B cell (primary cell): ENCODE data around the gene HS3ST6. TPM values are rescaled to one million over a fixed set of nuclear protein-coding genes. Genes with fewer than 3 reads are reported as not detected.

Experiments used
- ATAC-seq: fragments of 200-7000 bp; cut with Tn5 transposase; one replicate; pipeline ENCODE4 v1.10.0; 2021; ENCODE audit warnings: low read depth, mild to moderate bottlenecking, moderate number of reproducible peaks, moderate library complexity
- CTCF ChIA-PET: fragments of 350-600 bp; sonication (Branson Sonifier 250); formaldehyde crosslinking; loops from one replicate; lab custom pipeline; 2021; ENCODE audit warnings: antibody characterized with exemption, inconsistent platforms; lab: Charles Lee
- POLR2A ChIA-PET: fragments of 350-600 bp; sonication (Branson Sonifier 250); formaldehyde crosslinking; loops from one replicate; lab custom pipeline; 2021; ENCODE audit warnings: antibody characterized with exemption; lab: Charles Lee
- DNase-seq: peaks from one replicate; pipeline ENCODE4 v3.0.0; 2013
- H2AFZ ChIP-seq: 2 replicates; pipeline ENCODE4 v1.6.1; 2012; ENCODE audit warnings: mild to moderate bottlenecking, low read depth, low read length; ENCODE audit not compliant: insufficient read depth, poor library complexity, severe bottlenecking
- H3K27ac ChIP-seq, 2 donors: 1 replicate in 1 of 2; 2 replicates in 1 of 2; pipeline ENCODE4 v1.5.1; 2012 to 2013; ENCODE audit warnings: low read length in 2 of 2, mild to moderate bottlenecking in 2 of 2, moderate library complexity in 1 of 2
- H3K27me3 ChIP-seq, 4 experiments: fragments of 200-600 bp in 1 of 4; sonication (generic) in 1 of 4; replicated peaks in 1 of 4; 1 replicate in 2 of 4; 2 replicates in 2 of 4; pipeline versions ENCODE4 v1.6.1 to v1.7.0; 2013 to 2016; ENCODE audit warnings: low read length in 3 of 4, mild to moderate bottlenecking in 2 of 4, mixed read lengths in 1 of 4, moderate library complexity in 1 of 4; ENCODE audit not compliant: insufficient read depth in 4 of 4, control insufficient read depth in 3 of 4; ENCODE audit errors: control extremely low read depth in 1 of 4
- H3K36me3 ChIP-seq, 2 experiments: replicated peaks in 1 of 2; 1 replicate in 1 of 2; 2 replicates in 1 of 2; pipeline versions ENCODE4 v1.6.1 to v1.7.1; 2013; ENCODE audit warnings: low read length in 1 of 2; ENCODE audit not compliant: insufficient read depth in 2 of 2, control insufficient read depth in 1 of 2; ENCODE audit errors: control extremely low read depth in 1 of 2, extremely low read depth in 1 of 2
- H3K4me1 ChIP-seq, 2 donors: fragments of 200-600 bp in 1 of 2; sonication (generic) in 1 of 2; 1 replicate in 1 of 2; 2 replicates in 1 of 2; pipeline versions ENCODE4 v1.5.1 to v1.6.1; 2013 to 2017; ENCODE audit warnings: low read length in 2 of 2; ENCODE audit not compliant: control insufficient read depth in 2 of 2, insufficient read depth in 2 of 2
- H3K4me2 ChIP-seq: replicated peaks from 2 replicates; pipeline ENCODE3; 2012; ENCODE audit warnings: mild to moderate bottlenecking, low read depth, low read length; ENCODE audit not compliant: poor library complexity, severe bottlenecking
- H3K4me3 ChIP-seq, 5 experiments: fragments of 200-600 bp in 1 of 5; sonication (generic) in 1 of 5; 1 replicate in 3 of 5; 2 replicates in 2 of 5; pipeline versions ENCODE4 v1.5.1 to v1.7.0; 2011 to 2016; ENCODE audit warnings: low read length in 4 of 5, mild to moderate bottlenecking in 4 of 5, low read depth in 2 of 5, control low read depth in 1 of 5, moderate library complexity in 1 of 5; ENCODE audit not compliant: insufficient read depth in 1 of 5; ENCODE audit errors: control extremely low read depth in 1 of 5, extremely low read depth in 1 of 5
- H3K79me2 ChIP-seq: fragments of 200-600 bp; sonication (generic); one replicate; pipeline ENCODE4 v1.6.0; 2016; ENCODE audit warnings: low read length; ENCODE audit not compliant: control insufficient read depth, insufficient read depth
- H3K9ac ChIP-seq: fragments of 200-600 bp; sonication (generic); 2 replicates; pipeline ENCODE4 v1.6.1; 2017; ENCODE audit warnings: mild to moderate bottlenecking, low read length, moderate library complexity
- H3K9me3 ChIP-seq, 3 donors: one replicate each; pipeline versions ENCODE4 v1.6.1 to v1.7.1; 2013; ENCODE audit warnings: low read length in 2 of 3; ENCODE audit not compliant: control insufficient read depth in 2 of 3, insufficient read depth in 1 of 3; ENCODE audit errors: control extremely low read depth in 1 of 3
- H4K20me1 ChIP-seq: 2 replicates; pipeline ENCODE4 v1.6.0; 2012; ENCODE audit warnings: mild to moderate bottlenecking, low read length; ENCODE audit not compliant: insufficient read depth, control insufficient read depth, poor library complexity, severe bottlenecking
- H3K27ac Mint-ChIP-seq: one replicate; pipeline ENCODE4 v1.8.0; 2021; ENCODE audit warnings: mixed read lengths
- H3K27me3 Mint-ChIP-seq: one replicate; pipeline ENCODE4 v1.8.0; 2021; ENCODE audit warnings: mixed read lengths
- H3K4me1 Mint-ChIP-seq: one replicate; pipeline ENCODE4 v1.8.0; 2021; ENCODE audit warnings: mixed read lengths
- H3K4me3 Mint-ChIP-seq: one replicate; pipeline ENCODE4 v1.8.0; 2021; ENCODE audit warnings: mixed read lengths
- H3K9me3 Mint-ChIP-seq: one replicate; pipeline ENCODE4 v1.8.0; 2022; ENCODE audit warnings: mixed read lengths; ENCODE audit not compliant: insufficient read depth
- EZH2 ChIP-seq: IDR thresholded peaks from 2 replicates; pipeline ENCODE4 v1.6.1; 2012; ENCODE audit warnings: borderline replicate concordance, low read depth, mild to moderate bottlenecking, moderate library complexity, low read length; ENCODE audit not compliant: insufficient read depth, poor library complexity, severe bottlenecking
- WGBS: methylation state at CpG from one replicate; pipeline ENCODE4 v1.1.5; 2013; ENCODE audit warnings: missing lambda C conversion rate; ENCODE audit not compliant: insufficient coverage; 5-methylcytosine and 5-hydroxymethylcytosine counted together
- intact Hi-C: fragments of 100-400 bp; cut with micrococcal nuclease; formaldehyde crosslinking; loops from one replicate; pipeline ENCODE4 v1.10.0; 2022
- polyA plus RNA-seq: library from polyadenylated mRNA; depleted of rRNA; stranded (reverse); fragments of >200 nt; gene quantifications from 2 replicates; pipeline ENCODE4 v1.2.3, GENCODE V29; 2012
- total RNA-seq, 2 donors: library from RNA; stranded (reverse); fragments of 120-200 nt in 1 of 2; gene quantifications; 1 replicate in 1 of 2; 2 replicates in 1 of 2; pipeline versions ENCODE4 v1.2.3 to v1.2.4, GENCODE V29; 2013 to 2022
- TF ChIP-seq, protein P1 (sequence below): fragments of 200-600 bp; IDR thresholded peaks from one replicate; pipeline ENCODE4 v1.8.0; 2022; ENCODE audit warnings: antibody characterized with exemption, mild to moderate bottlenecking

Gene HS3ST6
- total and polyA plus RNA-seq, 2 donors (not counting 1 experiment from before 2014, with no cell fraction given): not detected

DNA sequence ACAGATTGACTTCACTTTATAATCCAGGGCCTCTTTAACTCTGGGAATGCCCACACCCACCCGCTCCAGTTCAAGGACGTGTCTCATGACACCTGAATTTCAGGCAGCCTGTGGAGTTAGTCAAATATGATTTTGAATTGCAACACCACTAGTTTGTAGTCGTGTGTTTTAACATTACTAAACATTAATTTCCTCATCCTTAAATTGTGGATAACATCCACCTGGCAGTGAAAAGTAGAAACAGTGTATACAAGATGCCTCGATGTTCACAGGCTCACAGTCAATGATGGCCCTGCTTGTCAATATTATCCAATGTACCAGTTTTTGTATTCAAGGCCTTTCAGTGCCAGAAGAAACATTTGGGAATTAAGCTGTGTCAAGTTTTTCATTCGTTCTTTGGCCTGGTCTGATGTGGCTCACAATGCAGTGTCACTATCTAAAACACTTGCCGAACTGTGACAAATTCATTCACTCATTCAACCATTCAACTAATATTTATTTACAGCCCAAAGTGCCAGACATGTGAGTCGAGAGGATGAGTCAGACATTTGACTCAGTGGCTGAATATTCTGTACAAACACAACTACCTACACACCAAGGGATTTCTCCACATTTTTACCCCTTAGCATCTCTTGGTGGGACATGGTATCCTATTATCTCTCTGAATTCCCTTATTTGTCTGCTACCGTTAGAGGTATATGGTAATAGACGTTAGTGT lies 47.7 kb downstream of the HS3ST6 start:
- ATAC-seq: no peak
- Histone ChIP-seq H3K27ac (no peak overlapping the region), H3K4me1 (peaks cover 0 to 8% of the 10 kb centered on the region in 2 donors), H4K20me1 (no peaks in the 10 kb centered on the region), H3K9ac (no peak overlapping the region), H3K27me3 (peaks cover 0 to 18% (median 6%) of the 10 kb centered on the region in 4 experiments), H2AFZ (no peak overlapping the region), H3K4me2 (no peak overlapping the region), H3K4me3 (no peak overlapping the region), H3K79me2 (no peaks in the 10 kb centered on the region), H3K9me3 (peaks cover 0 to 8% (median 0%) of the 10 kb centered on the region in 3 donors), H3K36me3 (no peaks in the 10 kb centered on the region)
- CTCF ChIA-PET: interaction anchor here (0.7 kb wide), 1 partner anchor 1434 kb away, joined by 3 read pairs; no protein-coding TSS in a partner anchor
- TF ChIP-seq EZH2: no peak
- TF ChIP-seq, protein P1, sequence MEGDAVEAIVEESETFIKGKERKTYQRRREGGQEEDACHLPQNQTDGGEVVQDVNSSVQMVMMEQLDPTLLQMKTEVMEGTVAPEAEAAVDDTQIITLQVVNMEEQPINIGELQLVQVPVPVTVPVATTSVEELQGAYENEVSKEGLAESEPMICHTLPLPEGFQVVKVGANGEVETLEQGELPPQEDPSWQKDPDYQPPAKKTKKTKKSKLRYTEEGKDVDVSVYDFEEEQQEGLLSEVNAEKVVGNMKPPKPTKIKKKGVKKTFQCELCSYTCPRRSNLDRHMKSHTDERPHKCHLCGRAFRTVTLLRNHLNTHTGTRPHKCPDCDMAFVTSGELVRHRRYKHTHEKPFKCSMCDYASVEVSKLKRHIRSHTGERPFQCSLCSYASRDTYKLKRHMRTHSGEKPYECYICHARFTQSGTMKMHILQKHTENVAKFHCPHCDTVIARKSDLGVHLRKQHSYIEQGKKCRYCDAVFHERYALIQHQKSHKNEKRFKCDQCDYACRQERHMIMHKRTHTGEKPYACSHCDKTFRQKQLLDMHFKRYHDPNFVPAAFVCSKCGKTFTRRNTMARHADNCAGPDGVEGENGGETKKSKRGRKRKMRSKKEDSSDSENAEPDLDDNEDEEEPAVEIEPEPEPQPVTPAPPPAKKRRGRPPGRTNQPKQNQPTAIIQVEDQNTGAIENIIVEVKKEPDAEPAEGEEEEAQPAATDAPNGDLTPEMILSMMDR: no peak
- intact Hi-C loops: no loop called here
- Mint-ChIP-seq H3K4me1 (no peaks in the 10 kb centered on the region), H3K9me3 (no peaks in the 10 kb centered on the region), H3K27ac (no peak overlapping the region), H3K4me3 (no peak overlapping the region), H3K27me3 (peaks cover 21% of the 10 kb centered on the region)
- WGBS: 75% methylated on average over 2 of the region's 9 CpGs
- DNase-seq: no peak
- POLR2A ChIA-PET: no interaction called here
